ENCODE results near the gene WDR90.

The WDR90 gene

DNA sequence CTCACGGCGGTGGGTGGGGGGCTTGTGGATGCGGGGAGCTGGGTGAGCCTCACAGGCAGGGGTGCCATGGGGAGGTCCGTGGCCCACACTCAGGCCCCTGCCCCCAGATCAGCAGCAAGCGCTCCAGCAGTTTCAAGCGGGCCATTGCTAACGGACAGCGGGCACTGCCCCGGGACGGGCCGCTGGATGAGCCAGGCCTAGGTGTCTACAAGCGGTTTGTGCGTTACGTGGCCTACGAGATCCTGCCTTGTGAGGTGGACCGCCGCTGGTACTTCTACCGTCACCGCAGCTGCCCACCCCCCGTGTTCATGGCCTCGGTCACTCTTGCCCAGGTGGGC, 27.4 kb downstream of the WDR90 start:
- no peak for DNase-seq (ENCODE audit: low read depth in 2 of 2)

DNA sequence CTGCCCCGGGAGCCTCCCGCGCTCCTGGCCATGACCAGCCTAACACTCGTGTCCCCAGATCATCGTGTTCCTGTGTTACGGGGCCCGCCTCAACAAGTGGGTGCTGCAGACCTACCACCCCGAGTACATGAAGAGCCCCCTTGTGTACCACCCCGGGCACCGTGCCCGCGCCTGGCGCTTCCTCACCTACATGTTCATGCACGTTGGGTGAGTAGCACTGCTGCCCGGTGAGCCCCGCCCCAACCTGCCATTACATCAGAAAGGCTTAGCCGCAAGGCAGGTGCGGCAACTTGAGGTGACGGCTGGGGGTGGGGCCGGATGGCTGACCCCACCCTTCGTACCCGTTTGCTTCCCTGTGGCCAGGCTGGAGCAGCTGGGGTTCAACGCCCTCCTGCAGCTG, 27.7 kb downstream of the WDR90 start:
- DNase-seq (ENCODE audit: low read depth in 2 of 2): no peak

DNA sequence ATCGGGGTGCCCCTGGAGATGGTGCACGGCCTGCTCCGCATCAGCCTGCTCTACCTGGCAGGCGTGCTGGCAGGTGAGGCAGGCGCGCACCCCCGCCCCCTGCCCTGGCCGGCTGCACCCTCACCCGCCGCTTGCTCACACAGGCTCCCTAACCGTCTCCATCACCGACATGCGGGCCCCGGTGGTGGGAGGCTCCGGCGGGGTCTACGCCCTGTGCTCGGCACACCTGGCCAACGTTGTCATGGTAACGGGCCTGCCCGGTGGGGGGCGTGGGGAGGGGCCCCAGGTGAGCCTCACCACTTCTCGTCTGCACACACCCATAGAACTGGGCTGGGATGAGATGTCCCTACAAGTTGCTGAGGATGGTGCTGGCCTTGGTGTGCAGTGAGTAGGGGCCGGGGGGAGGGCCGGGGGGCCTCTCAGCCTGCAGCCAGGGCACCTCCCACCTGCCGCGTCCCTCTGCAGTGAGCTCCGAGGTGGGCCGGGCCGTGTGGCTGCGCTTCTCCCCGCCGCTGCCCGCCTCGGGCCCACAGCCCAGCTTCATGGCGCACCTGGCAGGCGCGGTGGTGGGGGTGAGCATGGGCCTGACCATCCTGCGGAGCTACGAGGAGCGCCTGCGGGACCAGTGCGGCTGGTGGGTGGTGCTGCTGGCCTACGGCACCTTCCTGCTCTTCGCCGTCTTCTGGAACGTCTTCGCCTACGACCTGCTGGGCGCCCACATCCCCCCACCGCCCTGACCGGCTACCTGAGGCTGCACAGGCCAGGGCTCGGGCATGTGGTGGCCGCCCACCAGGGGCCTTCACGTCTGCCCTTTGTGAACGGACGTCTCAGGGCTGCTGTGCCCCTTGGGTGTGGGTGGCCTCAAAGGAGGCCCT, 28.4 kb downstream of the WDR90 start:
- DNase-seq (ENCODE audit: low read depth in 2 of 2): no peak

DNA sequence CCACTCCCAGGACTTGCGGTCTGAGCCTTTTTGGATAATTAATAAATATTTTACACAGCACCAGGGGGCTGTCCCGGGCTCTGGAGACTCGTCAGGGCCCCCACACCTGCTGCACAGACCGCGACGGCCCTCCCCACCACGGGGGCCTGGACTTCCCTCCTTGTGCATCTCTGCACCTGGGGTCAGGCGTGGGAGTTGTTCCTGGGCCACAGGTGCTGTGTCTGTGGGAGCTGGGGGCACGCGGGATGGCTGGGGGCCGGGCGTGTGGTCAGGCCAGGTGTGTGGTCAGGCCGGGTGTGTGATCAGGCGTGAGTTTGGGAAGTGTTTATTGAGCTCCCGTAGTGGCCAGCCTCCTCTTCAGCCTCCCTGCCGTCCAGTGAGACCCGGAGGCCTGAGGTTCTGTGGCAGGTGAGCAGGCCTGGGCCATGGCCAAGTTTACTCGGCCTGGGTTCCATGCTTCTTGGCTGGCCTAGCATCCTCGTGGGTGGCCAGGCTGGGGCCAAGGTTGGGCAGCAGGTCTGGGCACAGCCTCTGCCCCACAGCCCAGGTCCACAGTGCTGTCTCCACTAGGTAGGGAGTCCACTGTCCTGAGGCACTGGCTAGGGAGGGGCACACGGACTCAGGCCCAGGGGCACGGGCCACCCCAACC, 29.2 kb downstream of the WDR90 start:
- DNase-seq (ENCODE audit: low read depth in 2 of 2): no peak

DNA sequence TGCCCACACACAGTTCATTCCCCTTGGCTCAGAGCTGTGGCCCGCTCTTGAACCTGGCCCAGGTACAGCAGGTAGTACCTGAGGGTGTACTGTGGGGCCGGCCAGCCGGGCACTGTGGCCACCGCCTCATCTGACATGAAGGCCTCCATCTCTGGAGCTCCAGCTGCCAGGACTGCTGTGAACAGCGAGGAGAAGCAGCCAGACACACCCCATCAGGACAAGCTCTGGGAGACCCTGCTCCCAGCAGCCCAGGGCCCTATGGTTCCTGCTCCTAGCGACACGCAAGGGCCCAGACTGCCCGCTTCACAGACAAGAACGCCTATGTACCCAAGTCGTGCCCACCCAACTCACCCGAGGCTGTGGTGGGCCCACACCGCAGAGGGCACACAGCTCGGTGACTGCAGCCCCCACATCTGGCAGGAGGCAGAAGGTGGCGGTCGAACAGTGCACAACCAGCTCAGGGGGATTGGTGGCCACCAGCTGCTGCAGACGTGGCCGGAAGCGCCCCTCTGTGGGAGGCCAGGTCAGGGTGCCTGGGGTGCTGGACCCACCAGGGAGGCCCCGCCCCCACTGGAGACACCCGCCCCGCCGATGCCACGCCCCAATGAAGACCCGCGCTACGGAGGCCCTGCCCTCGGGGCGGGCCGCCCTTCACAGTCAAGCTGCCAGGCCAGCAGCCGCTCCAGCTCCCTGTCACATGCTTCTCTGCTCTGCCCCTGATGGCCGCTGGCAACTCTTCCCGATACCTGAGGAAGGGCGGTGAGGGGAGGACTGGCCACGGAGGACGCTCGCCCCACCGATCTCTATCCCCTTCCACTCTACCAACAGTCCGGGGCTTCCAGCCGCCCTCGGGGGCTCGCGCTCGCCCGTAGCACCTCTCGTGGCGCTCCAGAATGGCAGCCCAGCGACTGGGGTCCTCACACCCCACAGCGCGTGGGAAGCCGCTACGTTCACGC, 30.0 kb downstream of the WDR90 start:
- peak; percentile 4 to 8 for DNase-seq (ENCODE audit: low read depth in 2 of 2)

DNA sequence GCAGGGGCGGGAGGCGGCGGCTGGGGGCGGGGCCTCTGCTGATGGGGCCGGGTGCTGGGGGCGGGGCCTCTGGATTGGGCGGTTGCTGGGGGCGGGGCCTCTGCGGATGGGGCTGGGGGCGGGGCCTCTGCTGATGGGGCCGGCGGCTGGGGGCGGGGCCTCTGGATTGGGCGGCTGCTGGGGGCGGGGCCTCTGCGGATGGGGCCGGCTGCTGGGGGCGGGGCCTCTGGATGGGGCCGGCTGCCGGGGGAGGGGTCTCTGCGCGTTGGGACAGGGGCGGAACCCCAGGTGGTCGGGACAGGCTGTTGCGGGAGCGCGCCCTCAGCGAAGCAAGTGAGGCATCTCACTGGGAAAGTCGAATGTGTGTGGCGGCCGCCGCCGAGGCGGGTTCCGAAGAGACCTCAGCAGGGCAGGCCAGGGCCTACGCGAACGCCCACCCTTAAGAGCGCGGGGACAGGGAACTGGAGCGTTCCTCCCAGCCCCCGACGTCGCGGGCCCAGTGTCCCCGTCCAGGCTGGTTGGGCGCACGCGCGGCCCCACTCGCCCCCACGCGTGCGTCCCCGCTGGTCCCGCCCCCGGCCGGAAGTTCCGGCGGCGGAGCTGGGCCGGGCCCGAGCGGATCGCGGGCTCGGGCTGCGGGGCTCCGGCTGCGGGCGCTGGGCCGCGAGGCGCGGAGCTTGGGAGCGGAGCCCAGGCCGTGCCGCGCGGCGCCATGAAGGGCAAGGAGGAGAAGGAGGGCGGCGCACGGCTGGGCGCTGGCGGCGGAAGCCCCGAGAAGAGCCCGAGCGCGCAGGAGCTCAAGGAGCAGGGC, 30.9 kb downstream of the WDR90 start, which contains the start of gene STUB1:
STUB1 (plus strand) TSS at position 597 of the 811 bp plus-strand sequence; CDS start at position 713, 116 bp downstream.
- peak; percentile 55 to 56 for DNase-seq (ENCODE audit: low read depth in 2 of 2)

DNA sequence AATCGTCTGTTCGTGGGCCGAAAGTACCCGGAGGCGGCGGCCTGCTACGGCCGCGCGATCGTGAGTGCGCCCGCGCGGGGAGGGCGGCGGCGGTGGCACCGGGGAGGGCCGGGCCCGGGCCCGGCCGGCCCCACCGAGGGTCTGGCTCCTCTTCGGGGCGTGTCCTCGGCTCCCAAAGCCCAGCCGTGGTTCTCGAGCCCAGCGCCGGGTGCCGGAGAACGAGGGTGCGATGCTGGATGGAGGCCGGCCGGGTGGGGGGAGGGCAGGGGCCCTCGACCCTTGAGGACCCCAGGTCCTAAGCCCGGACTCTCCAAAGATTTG, 31.4 kb downstream of the WDR90 start:
- no peak for DNase-seq (ENCODE audit: low read depth in 2 of 2)

DNA sequence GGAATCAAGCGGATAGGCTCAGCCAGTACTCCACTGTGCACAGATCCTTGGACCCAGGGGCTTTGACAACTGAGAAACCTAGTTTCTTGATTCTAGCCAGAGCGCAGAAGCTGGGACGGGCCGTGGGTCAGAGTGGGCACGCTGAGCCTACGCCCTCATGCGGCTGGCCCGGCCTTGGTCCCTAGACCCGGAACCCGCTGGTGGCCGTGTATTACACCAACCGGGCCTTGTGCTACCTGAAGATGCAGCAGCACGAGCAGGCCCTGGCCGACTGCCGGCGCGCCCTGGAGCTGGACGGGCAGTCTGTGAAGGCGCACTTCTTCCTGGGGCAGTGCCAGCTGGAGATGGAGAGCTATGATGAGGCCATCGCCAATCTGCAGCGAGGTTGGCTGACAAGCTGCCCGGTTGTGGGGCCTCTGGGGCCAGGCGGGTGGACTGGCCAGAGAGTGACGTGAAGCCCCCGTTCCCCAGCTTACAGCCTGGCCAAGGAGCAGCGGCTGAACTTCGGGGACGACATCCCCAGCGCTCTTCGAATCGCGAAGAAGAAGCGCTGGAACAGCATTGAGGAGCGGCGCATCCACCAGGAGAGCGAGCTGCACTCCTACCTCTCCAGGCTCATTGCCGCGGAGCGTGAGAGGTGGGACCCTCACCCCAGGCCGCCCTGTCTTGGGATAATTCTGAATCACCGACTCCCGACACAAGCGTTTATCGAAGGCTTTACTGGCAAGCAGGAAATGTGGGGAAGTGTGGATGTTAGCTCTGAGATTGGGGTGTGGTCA, 32.0 kb downstream of the WDR90 start:
- no peak for DNase-seq (ENCODE audit: low read depth in 2 of 2)

DNA sequence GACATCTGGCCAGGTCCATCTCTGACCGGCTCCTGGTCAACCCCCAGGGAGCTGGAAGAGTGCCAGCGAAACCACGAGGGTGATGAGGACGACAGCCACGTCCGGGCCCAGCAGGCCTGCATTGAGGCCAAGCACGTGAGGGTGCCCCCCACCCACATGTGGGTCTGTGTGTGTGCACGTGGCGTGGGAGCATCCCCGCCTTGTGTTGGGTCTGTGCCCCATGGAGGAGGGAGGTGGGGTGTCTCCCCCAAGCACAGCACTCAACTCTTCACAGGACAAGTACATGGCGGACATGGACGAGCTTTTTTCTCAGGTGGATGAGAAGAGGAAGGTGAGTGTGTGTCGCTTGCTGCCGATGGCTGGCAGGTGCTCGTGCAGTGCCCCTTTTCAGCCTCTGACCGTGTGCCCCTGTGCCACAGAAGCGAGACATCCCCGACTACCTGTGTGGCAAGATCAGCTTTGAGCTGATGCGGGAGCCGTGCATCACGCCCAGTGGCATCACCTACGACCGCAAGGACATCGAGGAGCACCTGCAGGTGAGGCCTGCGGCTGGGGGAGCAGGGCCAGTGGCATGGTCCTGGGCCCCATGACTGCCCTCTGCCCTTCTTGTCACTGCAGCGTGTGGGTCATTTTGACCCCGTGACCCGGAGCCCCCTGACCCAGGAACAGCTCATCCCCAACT, 32.7 kb downstream of the WDR90 start:
- DNase-seq (ENCODE audit: low read depth in 2 of 2): no peak

DNA sequence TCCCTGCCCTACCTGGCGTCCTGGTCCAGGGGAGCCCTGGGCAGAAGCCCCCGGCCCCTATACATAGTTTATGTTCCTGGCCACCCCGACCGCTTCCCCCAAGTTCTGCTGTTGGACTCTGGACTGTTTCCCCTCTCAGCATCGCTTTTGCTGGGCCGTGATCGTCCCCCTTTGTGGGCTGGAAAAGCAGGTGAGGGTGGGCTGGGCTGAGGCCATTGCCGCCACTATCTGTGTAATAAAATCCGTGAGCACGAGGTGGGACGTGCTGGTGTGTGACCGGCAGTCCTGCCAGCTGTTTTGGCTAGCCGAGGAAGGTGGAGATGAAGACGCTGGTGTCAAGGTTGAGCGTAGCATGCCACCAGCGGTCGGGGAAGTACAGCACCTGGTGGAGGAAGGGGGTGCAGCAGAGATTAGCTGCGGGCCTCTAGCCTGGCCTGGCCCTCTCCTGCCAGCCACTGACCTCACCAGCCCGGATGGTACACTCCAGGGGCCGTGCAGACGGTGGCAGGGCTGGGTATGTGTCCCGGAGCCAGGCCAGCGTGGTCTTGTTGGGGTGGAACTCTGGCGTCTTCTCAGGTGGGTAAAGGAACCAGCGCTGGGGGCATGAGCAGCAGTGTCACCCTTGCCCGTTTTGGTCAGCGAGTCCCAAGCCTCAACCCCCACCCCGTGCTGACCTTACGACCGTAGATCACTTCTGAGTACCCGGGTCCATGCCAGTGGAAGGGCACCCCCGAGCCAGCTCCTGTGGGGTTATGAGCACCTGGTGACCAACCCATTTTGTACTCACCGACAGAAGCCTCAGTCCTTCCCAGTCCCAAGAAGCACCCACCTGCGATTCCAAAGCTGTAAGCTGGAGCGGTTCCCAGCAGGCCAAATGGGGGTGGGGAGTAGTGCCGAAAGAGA, 33.6 kb downstream of the WDR90 start:
- DNase-seq (ENCODE audit: low read depth in 2 of 2): no peak

DNA sequence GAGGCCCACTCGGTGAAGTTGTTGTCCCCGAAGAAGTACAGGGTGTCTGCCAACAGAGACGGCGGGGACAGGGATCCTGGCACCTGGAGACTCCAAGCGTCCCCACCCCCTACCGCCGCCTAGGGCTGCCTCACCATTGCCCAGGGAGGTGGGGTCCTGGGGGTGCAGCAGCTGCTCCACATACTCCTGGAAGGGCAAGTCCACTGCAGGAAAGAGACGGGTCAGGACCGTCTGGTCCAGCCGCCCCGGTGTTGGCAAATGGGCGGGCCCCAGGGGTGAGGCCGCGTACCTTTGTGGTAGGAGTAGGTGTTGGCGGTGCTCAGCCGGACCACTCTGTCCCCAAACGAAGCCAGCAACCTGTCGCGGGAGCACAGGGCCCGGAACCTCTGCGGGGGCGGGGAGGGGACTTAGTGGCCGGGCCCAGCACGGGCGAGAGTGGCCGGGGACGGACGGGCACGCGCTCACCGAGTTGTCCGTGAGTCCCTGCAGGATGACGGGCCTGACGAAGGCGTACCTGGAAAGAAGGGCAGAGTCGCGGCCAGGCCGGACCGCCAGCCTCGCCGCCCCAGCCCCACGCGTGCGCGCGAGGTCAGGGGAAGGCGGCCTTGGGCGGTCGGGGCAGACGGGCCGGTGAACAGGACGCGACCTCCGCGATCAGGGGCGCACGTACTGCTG, 34.4 kb downstream of the WDR90 start:
- no peak for DNase-seq (ENCODE audit: low read depth in 2 of 2)

DNA sequence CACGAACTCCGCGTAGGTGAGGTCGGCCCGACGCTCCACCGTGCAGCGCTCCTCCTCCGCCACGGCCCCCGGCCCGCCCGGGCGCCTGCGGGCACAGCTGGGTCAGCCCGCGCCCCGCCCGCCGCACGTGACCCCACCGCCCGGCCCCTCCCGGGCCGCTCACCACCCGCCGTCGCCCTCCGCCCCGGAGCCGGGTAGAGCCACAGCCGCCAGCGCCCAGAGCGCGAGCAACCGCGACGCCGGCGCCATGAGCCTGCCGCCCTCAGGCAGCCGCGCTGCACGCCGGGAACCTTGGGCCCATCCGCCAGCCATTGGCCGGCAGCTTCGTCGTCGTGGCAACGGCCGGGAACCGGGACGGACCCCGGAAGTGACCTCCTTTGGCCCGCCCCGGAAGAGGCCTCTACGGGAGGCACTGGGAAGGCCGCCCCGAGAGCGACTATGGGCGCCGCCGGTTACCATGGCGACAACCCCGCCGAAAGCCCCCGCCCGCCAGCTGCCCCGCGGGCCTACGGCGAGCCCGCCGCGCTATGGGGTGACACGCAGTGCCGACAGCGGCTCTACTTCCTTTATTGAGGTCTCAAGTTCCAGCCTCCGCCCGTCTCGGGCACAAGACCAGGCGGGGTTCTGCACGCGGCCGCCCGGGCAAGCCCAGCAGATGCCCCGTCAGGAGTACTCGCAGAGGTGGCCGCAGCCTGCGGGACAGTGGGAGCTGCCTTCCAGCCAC, 35.1 kb downstream of the WDR90 start, which contains the start of gene JMJD8:
JMJD8 (minus strand) TSS at position 264 of the 724 bp plus-strand sequence; CDS start at position 249, 15 bp downstream.
- DNase-seq (ENCODE audit: low read depth in 2 of 2): peak; percentile 84 to 85

DNA sequence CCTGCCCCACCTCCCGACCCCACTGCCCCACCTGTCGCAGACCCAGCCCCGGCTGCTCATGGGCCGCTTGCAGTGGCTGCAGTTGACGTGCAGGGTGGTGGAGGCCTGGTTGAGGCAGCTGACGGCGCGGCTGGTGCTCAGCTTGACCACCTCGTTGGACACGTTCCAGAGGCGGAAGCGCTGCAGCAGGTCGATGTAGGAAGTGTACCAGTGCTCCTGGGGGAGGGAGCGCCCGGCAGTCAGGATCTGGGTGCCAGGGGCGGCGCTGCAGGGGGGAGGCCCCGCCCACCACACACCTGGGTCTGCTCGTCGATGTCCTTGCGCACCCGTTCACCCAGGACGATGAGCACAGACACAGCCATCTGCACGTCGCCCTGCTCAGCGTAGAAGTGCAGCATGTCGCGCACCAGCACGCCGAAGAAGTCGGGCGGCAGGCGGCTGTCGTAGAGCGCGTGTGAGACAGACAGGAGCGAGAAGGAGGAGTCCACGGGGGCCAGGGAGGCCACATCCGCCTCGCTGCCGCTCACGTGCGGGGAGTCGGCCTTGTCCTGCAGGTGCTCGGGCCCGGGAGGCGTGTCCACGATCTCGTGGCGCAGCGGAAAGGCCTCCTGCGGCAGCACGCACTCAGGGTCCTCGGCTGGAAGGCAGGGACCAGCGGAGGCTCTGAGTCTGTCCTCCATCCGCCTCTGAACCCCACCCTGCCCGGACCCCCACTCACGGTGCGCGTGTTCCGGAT, 36.0 kb downstream of the WDR90 start:
- no peak for DNase-seq (ENCODE audit: low read depth in 2 of 2)

DNA sequence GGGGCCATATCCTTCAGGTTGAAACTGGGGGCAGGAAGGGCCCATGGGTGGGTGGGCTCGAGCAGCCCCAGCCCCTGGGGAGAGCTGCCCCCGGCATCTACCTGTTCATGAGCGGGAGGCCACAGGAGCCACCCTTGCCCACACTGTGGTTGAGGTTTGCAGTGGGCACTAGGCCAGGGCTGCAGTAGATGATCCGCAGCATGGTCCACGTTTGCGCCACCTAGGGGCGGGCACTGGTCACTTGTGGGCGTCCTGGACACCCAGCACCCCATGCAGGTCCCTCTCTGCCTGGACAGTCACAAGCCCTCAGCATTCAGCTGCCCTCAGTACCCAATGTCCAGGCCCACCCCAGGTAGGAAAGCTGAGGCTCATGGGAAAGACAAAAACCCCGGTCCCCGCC, 36.8 kb downstream of the WDR90 start:
- DNase-seq (ENCODE audit: low read depth in 2 of 2): no peak

DNA sequence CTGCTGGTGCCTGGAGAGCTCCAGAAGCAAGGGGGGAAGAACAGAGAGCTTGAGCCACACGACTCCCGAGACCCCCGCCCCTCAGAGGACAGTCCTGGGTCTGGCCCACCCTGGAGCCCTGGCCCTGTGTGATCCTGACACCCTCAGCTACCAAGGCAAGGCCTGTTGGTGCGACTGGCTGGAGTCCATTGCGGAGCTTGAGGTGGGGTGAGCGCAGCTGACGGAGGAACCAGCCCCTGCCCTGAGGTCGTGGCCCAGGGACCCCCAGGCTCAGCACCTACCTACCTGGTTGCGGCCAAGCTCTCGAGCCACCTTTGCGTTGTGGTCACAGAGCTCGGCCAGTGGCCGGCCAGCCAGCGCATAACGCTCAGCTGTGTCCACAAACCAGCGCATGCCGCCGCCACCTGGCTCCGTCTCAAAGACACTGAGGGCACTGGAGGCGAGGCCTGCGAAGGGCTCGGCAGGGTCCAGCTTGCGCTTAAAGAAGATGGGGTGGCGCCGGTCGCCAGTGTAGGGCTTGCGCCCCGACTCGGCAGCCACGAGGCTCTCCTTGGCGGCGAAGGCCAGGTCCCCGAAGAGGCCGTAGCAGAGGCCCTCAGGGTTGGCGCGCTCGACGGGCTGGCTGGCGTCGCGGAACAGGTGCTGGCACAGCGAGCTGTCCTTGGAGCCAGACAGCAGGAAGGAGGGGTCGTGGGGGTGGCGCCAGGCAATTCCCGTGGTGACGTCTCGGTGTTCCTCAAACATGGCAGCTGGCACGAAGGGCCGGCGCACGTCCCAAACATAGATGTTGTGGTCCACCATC, 37.5 kb downstream of the WDR90 start:
- no peak for DNase-seq (ENCODE audit: low read depth in 2 of 2)

DNA sequence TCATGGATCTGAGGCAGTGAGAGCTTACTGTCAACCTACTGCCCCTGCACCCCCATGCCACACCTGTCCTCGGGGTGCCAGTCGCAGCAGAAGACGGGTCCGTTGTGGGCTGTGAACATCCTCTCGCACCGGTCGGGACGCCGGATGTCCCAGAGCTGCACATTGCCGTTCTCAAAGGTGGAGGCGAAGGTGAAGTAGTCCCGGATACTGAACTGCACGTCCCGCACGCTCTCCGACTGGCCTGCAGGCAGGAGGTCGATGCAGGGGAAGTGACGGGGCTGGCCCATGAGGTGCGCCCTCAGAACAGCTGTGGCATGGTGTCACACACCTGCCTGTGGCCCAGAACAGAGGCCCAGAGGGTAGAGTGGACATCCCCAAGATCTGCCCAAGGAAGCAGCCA, 38.3 kb downstream of the WDR90 start:
- DNase-seq (ENCODE audit: low read depth in 2 of 2): no peak
